Subcutaneous abdominal adipose tissue (tissue), 5 donors: ENCODE measurements around the gene SLA2.
"Not testable (repeated sequence)": the region's sequence is repeated elsewhere in the genome, so short reads cannot be mapped to it uniquely, and the experiment has no call there.

Experiments used
- H3K27ac ChIP-seq: one replicate; pipeline ENCODE4 v1.7.0; 2013; ENCODE audit warnings: low read depth, mild to moderate bottlenecking, inconsistent platforms, low read length, moderate library complexity
- H3K27me3 ChIP-seq, 5 donors: one replicate each; pipeline ENCODE4 v1.7.0; 2013; ENCODE audit warnings: low read length in 5 of 5, inconsistent platforms in 1 of 5; ENCODE audit not compliant: control insufficient read depth in 5 of 5, insufficient read depth in 4 of 5
- H3K36me3 ChIP-seq, 5 donors: one replicate each; pipeline ENCODE4 v1.7.0; 2013; ENCODE audit warnings: low read length in 5 of 5; ENCODE audit not compliant: control insufficient read depth in 5 of 5, insufficient read depth in 5 of 5
- H3K4me1 ChIP-seq, 5 donors: one replicate each; pipeline ENCODE4 v1.7.0; 2013; ENCODE audit warnings: low read length in 5 of 5, mild to moderate bottlenecking in 3 of 5, moderate library complexity in 1 of 5; ENCODE audit not compliant: control insufficient read depth in 5 of 5, insufficient read depth in 5 of 5
- H3K4me3 ChIP-seq, 5 donors: one replicate each; pipeline ENCODE4 v1.7.0; 2013; ENCODE audit warnings: low read length in 5 of 5, low read depth in 1 of 5
- H3K9ac ChIP-seq, 5 donors: one replicate each; pipeline ENCODE4 v1.7.0; 2013; ENCODE audit warnings: low read length in 5 of 5, mild to moderate bottlenecking in 4 of 5, moderate library complexity in 3 of 5
- H3K9me3 ChIP-seq, 5 donors: one replicate each; pipeline ENCODE4 v1.7.0; 2013; ENCODE audit warnings: low read length in 5 of 5; ENCODE audit not compliant: control insufficient read depth in 5 of 5
- donor health status: healthy.
- donor health status: healthy.
- donor health status: healthy.
- donor health status: healthy.
- donor health status: healthy.

The SLA2 gene

GRCh38 chr20:36675545-36675944 is 29.5 kb upstream of the SLA2 start:
- H3K4me3 ChIP-seq, H3K9ac ChIP-seq, H3K4me1 ChIP-seq, H3K9me3 ChIP-seq, H3K27ac ChIP-seq, H3K27me3 ChIP-seq: not testable (repeated sequence)
- H3K36me3 ChIP-seq: peaks cover 2 to 26% (median 16%) of the 10 kb centered on the region in 5 donors

GRCh38 chr20:36672991-36673390 is 27.0 kb upstream of the SLA2 start:
- no peaks in the 10 kb centered on the region for H3K27me3 ChIP-seq
- peaks cover 5 to 28% (median 15%) of the 10 kb centered on the region in 5 donors for H3K36me3 ChIP-seq

GRCh38 chr20:36670665-36671357 is 24.8 kb upstream of the SLA2 start:
- H3K4me1 ChIP-seq: no peaks in the 10 kb centered on the region
- H3K27me3 ChIP-seq: no peaks in the 10 kb centered on the region
- no peak overlapping the region for H3K9ac ChIP-seq
- H3K4me3 ChIP-seq: no peak overlapping the region
- no peaks in the 10 kb centered on the region for H3K9me3 ChIP-seq
- H3K36me3 ChIP-seq: peaks cover 4 to 29% (median 15%) of the 10 kb centered on the region in 5 donors
- H3K27ac ChIP-seq: no peak overlapping the region

More at GRCh38 chr20:36672991-36673390, 27.0 kb upstream of the SLA2 start:
- Histone ChIP-seq H3K4me3 (no peak overlapping the region), H3K9ac (no peak overlapping the region), H3K4me1 (no peaks in the 10 kb centered on the region), H3K9me3 (no peaks in the 10 kb centered on the region), H3K27ac (no peak overlapping the region)

DNA sequence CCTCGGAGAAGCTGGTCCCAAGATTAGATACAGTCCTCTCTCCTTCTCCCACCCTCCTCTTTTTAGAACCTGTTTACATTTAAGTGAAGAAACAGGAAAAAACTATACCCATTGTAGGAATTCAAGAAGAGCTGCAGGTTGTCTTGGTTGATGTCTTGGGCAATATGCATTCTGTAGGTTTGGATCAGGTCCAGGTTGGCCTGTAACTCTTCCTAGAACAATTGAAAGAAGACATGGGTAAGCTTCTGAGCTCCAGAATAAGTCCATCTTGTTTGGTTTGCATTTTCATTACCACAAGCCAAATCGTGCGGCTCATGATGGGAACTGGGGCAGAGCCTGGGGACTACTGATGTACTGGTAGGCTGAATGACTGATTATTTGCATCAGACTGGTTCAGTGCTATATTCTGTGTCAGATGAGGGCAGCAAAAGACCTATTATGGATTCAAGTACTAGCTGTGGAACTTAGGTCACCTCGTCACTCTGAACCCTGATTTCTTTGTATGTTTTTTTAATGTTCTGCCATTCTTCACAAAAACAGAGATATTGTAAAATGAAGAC is 20.3 kb upstream of the SLA2 start:
- no peaks in the 10 kb centered on the region for H3K4me1 ChIP-seq
- peaks cover 21 to 44% (median 25%) of the 10 kb centered on the region in 5 donors for H3K36me3 ChIP-seq
- H3K4me3 ChIP-seq: no peak overlapping the region
- H3K9me3 ChIP-seq: no peaks in the 10 kb centered on the region
- no peaks in the 10 kb centered on the region for H3K27me3 ChIP-seq
- no peak overlapping the region for H3K27ac ChIP-seq
- H3K9ac ChIP-seq: no peak overlapping the region

DNA sequence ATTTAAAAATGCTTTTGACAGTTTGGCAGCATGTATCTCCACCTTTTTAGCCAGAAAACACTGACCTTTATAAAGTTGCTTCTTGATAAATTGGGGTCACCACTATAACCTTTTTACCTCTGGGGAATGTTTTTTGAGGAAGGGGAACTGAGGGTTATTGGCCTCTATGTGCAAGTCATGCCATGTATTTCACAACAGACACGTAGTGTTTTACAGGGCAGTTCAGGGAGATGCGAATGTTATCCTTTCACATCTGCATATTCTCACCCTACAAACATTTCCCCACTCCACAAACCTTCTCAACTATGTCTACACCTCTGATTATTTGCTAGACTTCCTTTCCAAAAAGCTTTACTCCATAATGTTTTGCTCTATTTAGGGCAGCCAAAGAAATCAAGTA is 17.0 kb upstream of the SLA2 start:
- no peaks in the 10 kb centered on the region for H3K4me1 ChIP-seq
- no peaks in the 10 kb centered on the region for H3K9me3 ChIP-seq
- no peak overlapping the region for H3K9ac ChIP-seq
- H3K27me3 ChIP-seq: no peaks in the 10 kb centered on the region
- H3K27ac ChIP-seq: no peak overlapping the region
- no peak overlapping the region for H3K4me3 ChIP-seq
- peaks cover 19 to 40% (median 24%) of the 10 kb centered on the region in 5 donors for H3K36me3 ChIP-seq

GRCh38 chr20:36658300-36658699 is 12.3 kb upstream of the SLA2 start:
- H3K27ac ChIP-seq: no peak overlapping the region
- peaks cover 17 to 38% (median 29%) of the 10 kb centered on the region in 5 donors for H3K36me3 ChIP-seq
- H3K9me3 ChIP-seq: no peaks in the 10 kb centered on the region
- H3K4me3 ChIP-seq: no peak overlapping the region
- no peaks in the 10 kb centered on the region for H3K27me3 ChIP-seq
- no peaks in the 10 kb centered on the region for H3K4me1 ChIP-seq
- H3K9ac ChIP-seq: no peak overlapping the region

DNA sequence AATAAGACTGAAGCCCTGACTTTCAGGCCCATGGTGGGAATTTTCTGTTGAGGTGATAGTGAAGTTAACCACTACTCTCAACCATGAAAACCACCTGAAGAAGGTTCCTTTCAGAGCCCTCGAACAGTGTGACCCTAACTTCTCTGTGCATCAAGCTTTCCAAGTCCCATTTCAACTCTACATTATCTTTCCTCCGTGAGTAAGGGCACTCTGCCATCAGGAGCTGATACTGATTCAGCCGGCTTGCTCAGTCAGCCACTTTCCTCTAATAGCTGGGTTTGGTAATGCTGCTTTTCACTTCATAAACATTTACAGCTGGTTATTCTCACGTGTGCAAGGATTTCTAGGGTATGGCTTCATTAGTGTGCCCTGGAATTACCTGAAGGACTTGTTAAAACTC is 10.7 kb upstream of the SLA2 start:
- H3K27me3 ChIP-seq: no peaks in the 10 kb centered on the region
- H3K9me3 ChIP-seq: no peaks in the 10 kb centered on the region
- no peak overlapping the region for H3K9ac ChIP-seq
- H3K4me1 ChIP-seq: no peaks in the 10 kb centered on the region
- H3K36me3 ChIP-seq: peaks cover 7 to 52% (median 38%) of the 10 kb centered on the region in 5 donors
- H3K27ac ChIP-seq: no peak overlapping the region
- no peak overlapping the region for H3K4me3 ChIP-seq

GRCh38 chr20:36655004-36655403 is 9.0 kb upstream of the SLA2 start:
- H3K4me3 ChIP-seq: no peak overlapping the region
- peaks cover 4 to 49% (median 38%) of the 10 kb centered on the region in 5 donors for H3K36me3 ChIP-seq
- H3K4me1 ChIP-seq: no peaks in the 10 kb centered on the region

DNA sequence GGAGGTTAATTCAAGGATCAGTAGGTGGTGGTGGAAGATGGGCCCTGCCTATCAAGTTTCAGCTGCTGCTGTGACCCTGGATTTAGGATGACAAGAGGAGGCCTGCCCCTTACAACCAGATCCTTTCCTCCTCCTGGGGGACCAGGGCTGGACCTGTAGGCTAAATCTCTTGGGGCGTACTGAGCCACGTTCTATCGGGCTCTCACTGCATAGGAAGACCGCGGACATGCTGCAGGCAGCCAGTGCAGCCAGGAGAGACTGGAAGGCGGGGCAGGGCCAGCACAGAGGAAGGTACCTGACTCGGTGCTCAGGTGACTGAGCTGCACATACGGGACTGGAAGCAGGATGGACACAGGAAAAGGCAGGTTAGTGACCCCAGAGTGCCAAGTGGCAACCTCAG is 8.5 kb upstream of the SLA2 start:
- H3K36me3 ChIP-seq: peaks cover 4 to 47% (median 37%) of the 10 kb centered on the region in 5 donors
- no peak overlapping the region for H3K27ac ChIP-seq
- no peak overlapping the region for H3K9ac ChIP-seq
- H3K4me3 ChIP-seq: no peak overlapping the region
- H3K9me3 ChIP-seq: no peaks in the 10 kb centered on the region
- H3K4me1 ChIP-seq: no peaks in the 10 kb centered on the region
- no peaks in the 10 kb centered on the region for H3K27me3 ChIP-seq

More at GRCh38 chr20:36655004-36655403, 9.0 kb upstream of the SLA2 start:
- no peaks in the 10 kb centered on the region for H3K27me3 ChIP-seq
- no peaks in the 10 kb centered on the region for H3K9me3 ChIP-seq
- H3K27ac ChIP-seq: no peak overlapping the region
- no peak overlapping the region for H3K9ac ChIP-seq

DNA sequence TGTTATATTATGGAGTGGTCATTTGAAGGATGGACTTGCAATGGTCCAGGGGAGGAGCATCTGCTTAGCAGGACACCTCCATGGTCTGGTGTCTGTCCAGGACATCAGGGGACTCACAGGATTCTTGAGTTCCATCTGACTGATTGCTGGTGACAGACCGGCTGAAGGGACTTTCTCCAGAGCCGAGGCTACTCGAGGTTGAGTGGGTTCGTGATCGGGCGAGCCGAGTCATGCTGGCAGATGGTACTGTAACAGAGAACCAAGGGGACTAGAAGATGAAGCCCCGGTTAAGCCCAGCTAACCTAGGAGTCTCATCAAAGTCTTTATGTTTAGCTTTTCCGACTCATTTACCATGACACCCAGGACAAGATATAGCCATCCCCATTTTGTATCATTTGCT is 7.5 kb upstream of the SLA2 start:
- H3K4me3 ChIP-seq: no peak overlapping the region
- H3K9ac ChIP-seq: no peak overlapping the region
- no peaks in the 10 kb centered on the region for H3K9me3 ChIP-seq
- H3K27ac ChIP-seq: no peak overlapping the region
- H3K4me1 ChIP-seq: no peaks in the 10 kb centered on the region
- H3K36me3 ChIP-seq: peaks cover 2 to 43% (median 37%) of the 10 kb centered on the region in 5 donors
- H3K27me3 ChIP-seq: no peaks in the 10 kb centered on the region
